PC-3 (cell line): ENCODE results near the gene IRAK1BP1. TPM values are rescaled to one million over a fixed set of nuclear protein-coding genes. Genes with fewer than 3 reads are reported as not detected.

Experiments
- ATAC-seq: fragments of 200-7000 bp; cut with Tn5 transposase; 2 replicates; pipeline ENCODE4 v1.9.1; 2020; ENCODE audit warnings: mild to moderate bottlenecking, moderate library complexity
- Bru-seq: library from RNA; stranded (reverse); fragments of 400-500 nt; gene quantifications from one replicate; lab custom pipeline; 2021; lab: Mats Ljungman, UMichigan
- BruChase-seq, 2 experiments: library from RNA; stranded (reverse); fragments of 400-500 nt; gene quantifications; one replicate each; lab custom pipeline; 2021; lab: Mats Ljungman, UMichigan
- BruUV-seq: library from RNA; stranded (reverse); fragments of 400-500 nt; replicated peaks from 2 replicates; lab custom pipeline; 2021; lab: Mats Ljungman, UMichigan
- CTCF ChIA-PET: fragments of 300-600 bp; sonication (Branson Sonifier 250); formaldehyde crosslinking; loops from one replicate; lab custom pipeline; 2022; ENCODE audit warnings: antibody characterized with exemption; lab: Charles Lee
- POLR2A ChIA-PET: fragments of 300-600 bp; sonication (Branson Sonifier 250); formaldehyde crosslinking; loops from one replicate; lab custom pipeline; 2022; ENCODE audit warnings: antibody characterized with exemption; ENCODE audit not compliant: unreplicated experiment; lab: Charles Lee
- DNase-seq: peaks from one replicate; pipeline ENCODE4 v3.0.0-alpha.2; 2015
- H2AFZ ChIP-seq: fragments of 300-600 bp; sonication (generic); 2 replicates; pipeline ENCODE4 v1.6.0; 2016; ENCODE audit warnings: antibody characterized with exemption, low read length
- H3F3A ChIP-seq: fragments of 300-600 bp; sonication (generic); one replicate; pipeline ENCODE4 v1.6.0; 2017; ENCODE audit warnings: antibody characterized with exemption, low read length, control low read depth, mild to moderate bottlenecking; ENCODE audit not compliant: unreplicated experiment
- H3K27ac ChIP-seq: fragments of 300-600 bp; sonication (generic); 2 replicates; pipeline ENCODE4 v1.5.1; 2016; ENCODE audit warnings: mild to moderate bottlenecking, low read length
- H3K27me3 ChIP-seq: fragments of 300-600 bp; sonication (generic); 2 replicates; pipeline ENCODE4 v1.6.1; 2016; ENCODE audit warnings: low read length, mixed read lengths
- H3K36me3 ChIP-seq: fragments of 300-600 bp; sonication (generic); 2 replicates; pipeline ENCODE4 v1.6.1; 2016; ENCODE audit warnings: low read depth, mixed run types, low read length, mixed read lengths
- H3K4me1 ChIP-seq: fragments of 300-600 bp; sonication (generic); 2 replicates; pipeline ENCODE4 v1.5.1; 2016; ENCODE audit warnings: low read length; ENCODE audit not compliant: insufficient read depth
- H3K4me2 ChIP-seq: fragments of 300-600 bp; sonication (generic); 2 replicates; pipeline ENCODE4 v1.6.0; 2016; ENCODE audit warnings: low read length
- H3K4me3 ChIP-seq: fragments of 300-600 bp; sonication (generic); 2 replicates; pipeline ENCODE4 v1.5.1; 2016; ENCODE audit warnings: mild to moderate bottlenecking, low read length, mixed read lengths
- H3K79me2 ChIP-seq: fragments of 300-600 bp; sonication (generic); 2 replicates; pipeline ENCODE4 v1.6.1; 2017; ENCODE audit warnings: low read length, mixed read lengths
- H3K9ac ChIP-seq: fragments of 300-600 bp; sonication (generic); 2 replicates; pipeline ENCODE4 v1.6.0; 2016; ENCODE audit warnings: mild to moderate bottlenecking, low read length
- H3K9me2 ChIP-seq: fragments of 300-600 bp; sonication (generic); replicated peaks from 2 replicates; pipeline ENCODE4 v1.6.1; 2016; ENCODE audit warnings: mixed run types, low read length, mixed read lengths
- H3K9me3 ChIP-seq: fragments of 300-600 bp; sonication (generic); 2 replicates; pipeline ENCODE4 v1.6.1; 2016; ENCODE audit warnings: low read length, mixed read lengths
- H4K20me1 ChIP-seq: fragments of 300-600 bp; sonication (generic); 2 replicates; pipeline ENCODE4 v1.6.1; 2016; ENCODE audit warnings: low read length, mixed read lengths
- CTCF ChIP-seq: fragments of 300-600 bp; sonication (generic); conservative IDR thresholded peaks from 2 replicates; pipeline ENCODE4 v1.5.1; 2017; ENCODE audit warnings: antibody characterized with exemption, low read depth, mild to moderate bottlenecking, low read length
- EZH2 ChIP-seq: fragments of 300-600 bp; sonication (generic); IDR thresholded peaks from one replicate; pipeline ENCODE4 v1.6.1; 2017; ENCODE audit warnings: antibody characterized with exemption, mild to moderate bottlenecking, low read length; ENCODE audit not compliant: unreplicated experiment
- EZH2phosphoT487 ChIP-seq: fragments of 300-600 bp; sonication (generic); IDR thresholded peaks from 2 replicates; pipeline ENCODE4 v1.6.1; 2018; ENCODE audit warnings: mild to moderate bottlenecking, antibody characterized with exemption, low read length, borderline replicate concordance
- intact Hi-C: fragments of 100-400 bp; cut with micrococcal nuclease; formaldehyde crosslinking; loops from 2 replicates; pipeline ENCODE4 v1.9.0; 2023
- long read RNA-seq: library from polyadenylated mRNA; unstranded; transcript quantifications from one replicate; pipeline ENCODE4 v2.0.0, GENCODE V29; 2021; ENCODE audit not compliant: unreplicated experiment
- total RNA-seq: library from RNA; depleted of rRNA; stranded (reverse); fragments of >200 nt; gene quantifications from 2 replicates; pipeline ENCODE4 v1.2.3, GENCODE V29; 2014; rRNA removed

IRAK1BP1 gene
- total RNA-seq: 1.8 and 3.4 TPM in 2 replicates
- Bru-seq, nascent RNA: percentile 49 among the genes with signal in this experiment
- BruChase-seq, experiment 1, labeled RNA remaining after a 6-hour chase: percentile 35 among the genes with signal in this experiment
- percentile 40 among the genes with signal in this experiment for BruChase-seq, experiment 2, labeled RNA remaining after a 2-hour chase
- long read RNA-seq, full-length matches to known transcripts: 3 of 9 reads
- long read RNA-seq, partial matches to known transcripts: 0 of 9 reads
- long read RNA-seq, other reads (novel, unspliced or antisense): 6 of 9 reads

- ATAC-seq (peak; percentile 96), DNase-seq (peak; percentile 78)
- BruUV-seq: no TSS peak
- Histone ChIP-seq H3K27me3 (no peaks in the 10 kb centered on the region), H3K79me2 (0 out of 2 replicates have a peak, but pooled peaks cover 7% of the 10 kb centered on the region), H3K9me2 (no peaks in the 10 kb centered on the region), H2AFZ (peak within 1 kb of the TSS; percentile 100), H3K27ac (peak within 1 kb of the TSS; percentile 18; the same call in 1 of the 2 replicates), H3K9ac (peak within 1 kb of the TSS; percentile 80), H3K4me1 (no peaks in the 10 kb centered on the region), H3K36me3 (no peaks in the 10 kb centered on the region), H3K4me3 (peak within 1 kb of the TSS; percentile 97), H3F3A (no peaks in the 10 kb centered on the region), H3K4me2 (peak within 1 kb of the TSS; percentile 91), H4K20me1 (no peaks in the 10 kb centered on the region), H3K9me3 (no peaks in the 10 kb centered on the region)
- POLR2A ChIA-PET: interaction anchor here (0.6 kb wide), 2 partner anchors 210 to 763 kb away, joined by 3 to 6 read pairs; partner anchors contain the start of genes PHIP and SH3BGRL2
- TF ChIP-seq CTCF: 0 out of 2 replicates have a peak, but pooled peaks have one; percentile 9
- no peak for TF ChIP-seq EZH2phosphoT487
- CTCF ChIA-PET: no interaction called here
- intact Hi-C loops: no loop called here
Observed at GRCh38 chr6:78867370-78868040, at the start of gene IRAK1BP1. Gene IRAK1BP1 (plus strand): TSS chr6:78867551. CDS start chr6:78867577, 26 bp downstream.

- no peak overlapping the region for H3K4me3 ChIP-seq
- no peaks in the 10 kb centered on the region for H3K9me2 ChIP-seq
- H3K4me2 ChIP-seq: no peak overlapping the region
- no peaks in the 10 kb centered on the region for H3F3A ChIP-seq
- H2AFZ ChIP-seq: no peak overlapping the region
- TF ChIP-seq EZH2phosphoT487 (no peak), EZH2 (no peak), CTCF (no peak)
- H3K4me1 ChIP-seq: no peaks in the 10 kb centered on the region
- POLR2A ChIA-PET: no interaction called here
- no peak overlapping the region for H3K27ac ChIP-seq
- H3K9ac ChIP-seq: no peak overlapping the region
- DNase-seq (no peak), ATAC-seq (no peak)
- CTCF ChIA-PET: no interaction called here
- H3K79me2 ChIP-seq: no peaks in the 10 kb centered on the region
- no TSS peak for BruUV-seq
- H3K36me3 ChIP-seq: no peaks in the 10 kb centered on the region
- intact Hi-C loops: no loop called here
- no peaks in the 10 kb centered on the region for H3K27me3 ChIP-seq
- no peaks in the 10 kb centered on the region for H4K20me1 ChIP-seq
- H3K9me3 ChIP-seq: no peaks in the 10 kb centered on the region
Observed at GRCh38 chr6:78824045-78824444, 43.3 kb upstream of the IRAK1BP1 start.
